HUES48 (cell line): ENCODE measurements around the gene PTPRCAP.

Experiments
- H3K27ac ChIP-seq: one replicate; pipeline ENCODE4 v1.7.0; 2013; ENCODE audit warnings: low read depth, low read length, inconsistent platforms
- H3K27me3 ChIP-seq: 2 replicates; pipeline ENCODE4 v1.6.1; 2013; ENCODE audit warnings: mild to moderate bottlenecking, low read length; ENCODE audit not compliant: control insufficient read depth, insufficient read depth
- H3K36me3 ChIP-seq: 2 replicates; pipeline ENCODE4 v1.6.1; 2013; ENCODE audit warnings: low read length; ENCODE audit not compliant: control insufficient read depth, insufficient read depth
- H3K4me1 ChIP-seq: 2 replicates; pipeline ENCODE4 v1.6.1; 2013; ENCODE audit warnings: mild to moderate bottlenecking, low read length; ENCODE audit not compliant: control insufficient read depth, insufficient read depth
- H3K4me3 ChIP-seq: 2 replicates; pipeline ENCODE4 v1.5.1; 2013; ENCODE audit warnings: mild to moderate bottlenecking, low read depth, low read length
- H3K9ac ChIP-seq: 2 replicates; pipeline ENCODE4 v1.6.1; 2013; ENCODE audit warnings: mild to moderate bottlenecking, low read depth, low read length, moderate library complexity
- H3K9me3 ChIP-seq: 2 replicates; pipeline ENCODE4 v1.6.1; 2013; ENCODE audit warnings: low read length; ENCODE audit not compliant: control insufficient read depth, insufficient read depth

The PTPRCAP gene

GRCh38 chr11:67464411-67465188 is 27.1 kb upstream of the PTPRCAP start:
- no peaks in the 10 kb centered on the region for H3K27me3 ChIP-seq
- H3K9me3 ChIP-seq: no peaks in the 10 kb centered on the region
- H3K27ac ChIP-seq: peak overlapping the region; percentile 91
- H3K9ac ChIP-seq: peak overlapping the region; percentile 71
- H3K4me3 ChIP-seq: peak overlapping the region; percentile 76
- 0 out of 2 replicates have a peak, but pooled peaks cover 4% of the 10 kb centered on the region for H3K36me3 ChIP-seq
- peaks cover 17% of the 10 kb centered on the region; the same call in 1 of the 2 replicates for H3K4me1 ChIP-seq

- Histone ChIP-seq H3K36me3 (0 out of 2 replicates have a peak, but pooled peaks cover 4% of the 10 kb centered on the region), H3K9me3 (no peaks in the 10 kb centered on the region), H3K4me1 (peaks cover 17% of the 10 kb centered on the region; the same call in 1 of the 2 replicates), H3K4me3 (peak overlapping the region; percentile 44; the same call in 1 of the 2 replicates), H3K9ac (no peak overlapping the region), H3K27me3 (no peaks in the 10 kb centered on the region), H3K27ac (peak overlapping the region; percentile 20)
These were observed 26.4 kb upstream of the PTPRCAP start for GRCh38 chr11:67463680-67464410.

GRCh38 chr11:67463186-67463585 is 25.7 kb upstream of the PTPRCAP start:
- no peak overlapping the region for H3K4me3 ChIP-seq
- no peak overlapping the region for H3K9ac ChIP-seq
- peaks cover 15% of the 10 kb centered on the region; the same call in 1 of the 2 replicates for H3K4me1 ChIP-seq
- 0 out of 2 replicates have a peak, but pooled peaks cover 4% of the 10 kb centered on the region for H3K36me3 ChIP-seq
- H3K9me3 ChIP-seq: no peaks in the 10 kb centered on the region
- no peaks in the 10 kb centered on the region for H3K27me3 ChIP-seq
- no peak overlapping the region for H3K27ac ChIP-seq

- Histone ChIP-seq H3K9ac (no peak overlapping the region), H3K27me3 (no peaks in the 10 kb centered on the region), H3K4me1 (no peaks in the 10 kb centered on the region), H3K36me3 (no peaks in the 10 kb centered on the region), H3K9me3 (no peaks in the 10 kb centered on the region), H3K27ac (no peak overlapping the region), H3K4me3 (no peak overlapping the region)
These were observed 20.8 kb upstream of the PTPRCAP start for GRCh38 chr11:67458266-67458665.

GRCh38 chr11:67457453-67457852 is 20.0 kb upstream of the PTPRCAP start:
- H3K4me1 ChIP-seq: no peaks in the 10 kb centered on the region
- H3K27me3 ChIP-seq: no peaks in the 10 kb centered on the region
- no peaks in the 10 kb centered on the region for H3K9me3 ChIP-seq
- no peak overlapping the region for H3K9ac ChIP-seq
- no peaks in the 10 kb centered on the region for H3K36me3 ChIP-seq
- no peak overlapping the region for H3K27ac ChIP-seq
- no peak overlapping the region for H3K4me3 ChIP-seq

- Histone ChIP-seq H3K9me3 (no peaks in the 10 kb centered on the region), H3K4me3 (no peak overlapping the region), H3K36me3 (no peaks in the 10 kb centered on the region), H3K27ac (no peak overlapping the region), H3K27me3 (no peaks in the 10 kb centered on the region), H3K9ac (no peak overlapping the region), H3K4me1 (no peaks in the 10 kb centered on the region)
These were observed 18.7 kb upstream of the PTPRCAP start for GRCh38 chr11:67456068-67456705.

- Histone ChIP-seq H3K36me3 (no peaks in the 10 kb centered on the region), H3K9me3 (no peaks in the 10 kb centered on the region), H3K9ac (no peak within 1 kb of the TSS), H3K27ac (no peak within 1 kb of the TSS), H3K27me3 (no peaks in the 10 kb centered on the region), H3K4me3 (no peak within 1 kb of the TSS), H3K4me1 (no peaks in the 10 kb centered on the region)
These were observed 17.6 kb upstream of the PTPRCAP start, which contains the start of gene CABP4 for GRCh38 chr11:67455054-67455453. TSS of gene CABP4 (plus strand) at chr11:67455354. CDS start at chr11:67455424, 70 bp downstream.

GRCh38 chr11:67453816-67454732 is 16.6 kb upstream of the PTPRCAP start:
- H3K27me3 ChIP-seq: no peaks in the 10 kb centered on the region
- H3K36me3 ChIP-seq: no peaks in the 10 kb centered on the region
- H3K9ac ChIP-seq: no peak overlapping the region
- no peaks in the 10 kb centered on the region for H3K4me1 ChIP-seq
- H3K27ac ChIP-seq: no peak overlapping the region
- no peak overlapping the region for H3K4me3 ChIP-seq
- H3K9me3 ChIP-seq: no peaks in the 10 kb centered on the region

- no peak within 1 kb of the TSS for H3K4me3 ChIP-seq
- H3K4me1 ChIP-seq: no peaks in the 10 kb centered on the region
- H3K27me3 ChIP-seq: no peaks in the 10 kb centered on the region
- no peaks in the 10 kb centered on the region for H3K9me3 ChIP-seq
- no peaks in the 10 kb centered on the region for H3K36me3 ChIP-seq
- H3K27ac ChIP-seq: no peak within 1 kb of the TSS
- H3K9ac ChIP-seq: no peak within 1 kb of the TSS
These were observed 14.9 kb upstream of the PTPRCAP start, which contains the start of gene GPR152 for GRCh38 chr11:67452141-67452952. TSS of gene GPR152 (minus strand) at chr11:67452729. CDS start at chr11:67452724, 5 bp downstream.
